HepG2 (cell line): Measurements from ENCODE around the gene CMIP. TPM values are rescaled to one million over a fixed set of nuclear protein-coding genes. Genes with fewer than 3 reads are reported as not detected.

ENCODE experiments used
- ARID2 ChIP-seq: sonication (generic); formaldehyde crosslinking; IDR thresholded peaks from 2 replicates; pipeline ENCODE4 v1.8.1; 2022; ENCODE audit warnings: mild to moderate bottlenecking, missing genetic modification reagents, borderline replicate concordance
- ARID3A ChIP-seq: IDR thresholded peaks from 2 replicates; pipeline ENCODE4 v1.6.1; 2012; ENCODE audit warnings: low read depth, low read length, improper control_type of control experiment
- GLMP ChIP-seq: sonication (generic); formaldehyde crosslinking; IDR thresholded peaks from 2 replicates; pipeline ENCODE4 v1.9.0; 2021; ENCODE audit warnings: missing genetic modification reagents, mild to moderate bottlenecking, borderline replicate concordance
- HMGXB3 ChIP-seq: sonication (generic); formaldehyde crosslinking; IDR thresholded peaks from 2 replicates; pipeline ENCODE4 v1.4.0; 2020; ENCODE audit warnings: missing genetic modification reagents, borderline replicate concordance
- IRF2 ChIP-seq: IDR thresholded peaks from 2 replicates; pipeline ENCODE4 v1.6.1; 2018; ENCODE audit warnings: missing genetic modification reagents, missing compliant biosample characterization
- MTA1 ChIP-seq: sonication (generic); formaldehyde crosslinking; IDR thresholded peaks from 2 replicates; pipeline ENCODE4 v1.4.0; 2020; ENCODE audit warnings: missing genetic modification reagents, mild to moderate bottlenecking, borderline replicate concordance
- NFIB ChIP-seq: sonication (generic); formaldehyde crosslinking; IDR thresholded peaks from 2 replicates; pipeline ENCODE4 v1.9.0; 2021; ENCODE audit warnings: missing genetic modification reagents, mild to moderate bottlenecking, borderline replicate concordance
- NFYB ChIP-seq: sonication (generic); formaldehyde crosslinking; IDR thresholded peaks from 2 replicates; pipeline ENCODE4 v1.4.0; 2020; ENCODE audit warnings: missing genetic modification reagents
- PCBP1 ChIP-seq: fragments of 200-400 bp; formaldehyde crosslinking; IDR thresholded peaks from 2 replicates; pipeline ENCODE4 v1.6.1; 2017; ENCODE audit warnings: mild to moderate bottlenecking, low read depth, low read length, borderline replicate concordance
- RAD51 ChIP-seq: fragments of 450-650 bp; IDR thresholded peaks from 2 replicates; pipeline ENCODE4 v1.6.1; 2016; ENCODE audit warnings: borderline replicate concordance
- SRSF4 ChIP-seq: fragments of 200-400 bp; formaldehyde crosslinking; IDR thresholded peaks from one replicate; pipeline ENCODE4 v1.6.1; 2018; ENCODE audit warnings: mild to moderate bottlenecking, low read depth, low read length, moderate library complexity; ENCODE audit not compliant: poor library complexity, severe bottlenecking
- YEATS2 ChIP-seq: sonication (generic); formaldehyde crosslinking; IDR thresholded peaks from 2 replicates; pipeline ENCODE4 v1.4.0; 2020; ENCODE audit warnings: missing genetic modification reagents, borderline replicate concordance
- ZFP91 ChIP-seq: sonication (generic); formaldehyde crosslinking; IDR thresholded peaks from 2 replicates; pipeline ENCODE4 v1.9.0; 2022; ENCODE audit warnings: missing genetic modification reagents, mild to moderate bottlenecking, borderline replicate concordance
- ZNF33B ChIP-seq: sonication (generic); formaldehyde crosslinking; IDR thresholded peaks from 2 replicates; pipeline ENCODE4 v1.5.1; 2020; ENCODE audit warnings: mild to moderate bottlenecking, missing genetic modification reagents
- ZNF569 ChIP-seq: sonication (generic); formaldehyde crosslinking; IDR thresholded peaks from 2 replicates; pipeline ENCODE4 v1.5.0; 2020; ENCODE audit warnings: mild to moderate bottlenecking, missing genetic modification reagents, moderate library complexity, borderline replicate concordance
- ZNF784 ChIP-seq: sonication (generic); formaldehyde crosslinking; IDR thresholded peaks from 2 replicates; pipeline ENCODE4 v1.5.1; 2020; ENCODE audit warnings: missing genetic modification reagents, mild to moderate bottlenecking, borderline replicate concordance
- ZZZ3 ChIP-seq: sonication (generic); formaldehyde crosslinking; IDR thresholded peaks from 2 replicates; pipeline ENCODE4 v1.4.0; 2020; ENCODE audit warnings: missing genetic modification reagents, mild to moderate bottlenecking, borderline replicate concordance
- polyA plus RNA-seq, 8 experiments: library from polyadenylated mRNA; depleted of rRNA in 3 of 8; stranded (reverse) in 7 of 8; unstranded in 1 of 8; fragments of >200 nt; fragmentation: Illumina TruSeq in 4 of 8; extraction: Trizol in 4 of 8; gene quantifications; 2 replicates each; pipeline versions ENCODE4 v1.2.1 to v1.2.3, GENCODE V29; 2011 to 2016; ENCODE audit warnings: low read depth in 4 of 8, missing spikeins in 1 of 8, mixed read lengths in 1 of 8; ENCODE audit not compliant: insufficient read depth in 1 of 8
- total RNA-seq, 5 experiments: library from RNA; depleted of rRNA; stranded (reverse); fragments of >200 nt; fragmentation: Illumina TruSeq; extraction: Trizol; gene quantifications; 2 replicates each; pipeline ENCODE4 v1.2.3, GENCODE V29; 2016; ENCODE audit warnings: low read depth in 1 of 5

The CMIP gene
- total and polyA plus RNA-seq, 2 of the 13 experiments (the other 11 are each of a cell fraction or from before 2014, with no cell fraction given), result 10.9 to 18.1 TPM

GRCh38 chr16:81465375-81465943 lies 20.9 kb downstream of the CMIP start (continued):
- TF ChIP-seq PCBP1, result no peak
- no peak for TF ChIP-seq ZNF784
- TF ChIP-seq ZFP91 (CRISPR knock-in tag), result 0 out of 2 replicates have a peak, but pooled peaks have one; percentile 19
- TF ChIP-seq ARID2 (CRISPR knock-in tag), result no peak
- no peak for TF ChIP-seq IRF2
- peak; percentile 85; the same call in 1 of the 2 replicates for TF ChIP-seq MTA1 (CRISPR knock-in tag)
- no peak for TF ChIP-seq ZNF33B
- no peak for TF ChIP-seq GLMP (CRISPR knock-in tag)
- no peak for TF ChIP-seq NFYB (CRISPR knock-in tag)
- peak; percentile 75; the same call in 1 of the 2 replicates for TF ChIP-seq ARID3A
- no peak for TF ChIP-seq HMGXB3
- TF ChIP-seq RAD51, result no peak
- TF ChIP-seq YEATS2 (CRISPR knock-in tag), result no peak
- TF ChIP-seq SRSF4, result no peak
- no peak for TF ChIP-seq ZZZ3
- TF ChIP-seq NFIB (CRISPR knock-in tag), result no peak
- TF ChIP-seq ZNF569, result no peak
